Karpas-422 (cell line): ENCODE data around the gene KIF26A. TPM values are rescaled to one million over a fixed set of nuclear protein-coding genes. Genes with fewer than 3 reads are reported as not detected.

Experiments
- DNase-seq: peaks from one replicate; pipeline ENCODE4 v3.0.0-alpha.2; 2015
- H2AFZ ChIP-seq: fragments of 200-600 bp; sonication (generic); 2 replicates; pipeline ENCODE4 v1.6.1; 2014; ENCODE audit warnings: antibody characterized with exemption, low read length, mixed read lengths
- H3K27ac ChIP-seq: fragments of 200-600 bp; sonication (generic); 2 replicates; pipeline ENCODE4 v1.5.1; 2014; ENCODE audit warnings: mild to moderate bottlenecking, low read length, moderate library complexity
- H3K27me3 ChIP-seq: fragments of 200-600 bp; sonication (generic); 2 replicates; pipeline ENCODE4 v1.6.1; 2014; ENCODE audit warnings: low read length, mixed read lengths
- H3K36me3 ChIP-seq: fragments of 200-600 bp; sonication (generic); 2 replicates; pipeline ENCODE4 v1.6.1; 2014; ENCODE audit warnings: low read length, mixed read lengths; ENCODE audit not compliant: insufficient read depth
- H3K4me1 ChIP-seq: fragments of 200-600 bp; sonication (generic); 2 replicates; pipeline ENCODE4 v1.6.1; 2014; ENCODE audit warnings: mild to moderate bottlenecking, low read length, mixed read lengths
- H3K4me2 ChIP-seq: fragments of 200-600 bp; sonication (generic); 2 replicates; pipeline ENCODE4 v1.6.1; 2014; ENCODE audit warnings: low read length, low read depth, mild to moderate bottlenecking; ENCODE audit not compliant: poor library complexity, severe bottlenecking
- H3K4me3 ChIP-seq: fragments of 200-600 bp; sonication (generic); 2 replicates; pipeline ENCODE4 v1.5.1; 2014; ENCODE audit warnings: mild to moderate bottlenecking, antibody characterized with exemption, low read length, mixed read lengths
- H3K79me2 ChIP-seq: fragments of 200-600 bp; sonication (generic); 2 replicates; pipeline ENCODE4 v1.6.1; 2014; ENCODE audit warnings: mild to moderate bottlenecking, low read length, mixed read lengths
- H3K9ac ChIP-seq: fragments of 200-600 bp; sonication (generic); 2 replicates; pipeline ENCODE4 v1.6.0; 2014; ENCODE audit warnings: low read length
- H3K9me2 ChIP-seq: fragments of 200-600 bp; sonication (generic), shearing (Covaris generic); replicated peaks from 2 replicates; pipeline ENCODE4 v1.6.0; 2014; ENCODE audit warnings: mild to moderate bottlenecking, low read length, moderate library complexity; ENCODE audit not compliant: insufficient read depth
- H3K9me3 ChIP-seq: fragments of 300-700, 200-600 bp; sonication (generic); 2 replicates; pipeline ENCODE4 v1.6.1; 2014; ENCODE audit warnings: low read length, mixed read lengths
- H4K20me1 ChIP-seq: fragments of 200-600 bp; sonication (generic); 2 replicates; pipeline ENCODE4 v1.6.1; 2014; ENCODE audit warnings: mild to moderate bottlenecking, antibody characterized with exemption, low read length, low read depth; ENCODE audit not compliant: insufficient read depth
- total RNA-seq: library from RNA; depleted of rRNA; stranded (reverse); fragments of >200 nt; shearing (Covaris generic); gene quantifications from 2 replicates; pipeline ENCODE4 v1.2.3, GENCODE V29; 2014; ENCODE audit warnings: low replicate concordance

The KIF26A gene
- total RNA-seq, 1 experiment from 2014 or later = not detected

DNA sequence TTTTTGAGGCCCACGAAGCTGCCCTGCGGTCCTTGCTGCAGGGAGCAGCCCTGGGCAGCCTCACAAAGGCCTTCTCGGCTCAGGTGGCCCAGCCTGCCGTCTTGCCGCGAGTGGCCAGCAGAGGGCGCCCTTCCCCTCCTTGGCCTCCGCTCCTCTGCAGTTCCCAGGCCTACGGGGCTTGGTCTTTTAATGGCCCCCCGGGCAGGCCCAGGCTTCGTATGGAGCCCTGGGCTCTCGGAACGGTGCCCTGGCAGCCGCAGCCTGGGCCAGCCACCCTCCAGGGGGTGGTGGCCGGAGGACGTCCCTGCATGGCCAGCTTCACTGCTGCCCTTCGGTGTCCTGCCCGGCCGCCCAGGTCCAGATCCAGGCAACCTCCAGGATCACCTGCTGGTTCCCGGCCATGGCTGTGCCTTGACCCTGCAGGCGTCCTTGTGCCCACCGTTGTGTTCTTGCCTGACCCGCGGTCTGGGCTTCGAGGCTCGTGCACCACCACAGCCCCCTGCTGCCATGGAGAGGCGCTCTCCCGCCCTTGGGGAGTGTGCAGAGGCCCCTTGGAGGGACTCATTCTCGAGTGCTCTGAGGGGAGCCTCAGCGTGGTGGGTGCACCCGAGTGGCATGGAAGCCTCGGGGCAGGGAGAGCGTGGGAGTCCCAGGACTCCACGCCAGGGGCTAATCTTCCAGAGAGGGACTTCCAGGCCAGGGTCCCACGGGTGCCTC is 43.5 kb upstream of the KIF26A start:
- H2AFZ ChIP-seq = no peak overlapping the region
- no peaks in the 10 kb centered on the region for H3K79me2 ChIP-seq
- peaks cover 7% of the 10 kb centered on the region; the same call in 1 of the 2 replicates for H4K20me1 ChIP-seq
- H3K4me1 ChIP-seq = peaks cover 4% of the 10 kb centered on the region
- no peak overlapping the region for H3K4me3 ChIP-seq
- H3K36me3 ChIP-seq = no peaks in the 10 kb centered on the region
- H3K9me3 ChIP-seq = no peaks in the 10 kb centered on the region
- no peak overlapping the region for H3K4me2 ChIP-seq
- no peaks in the 10 kb centered on the region for H3K27me3 ChIP-seq
- H3K27ac ChIP-seq = no peak overlapping the region
- H3K9ac ChIP-seq = no peak overlapping the region
- DNase-seq = peak; percentile 85
- no peaks in the 10 kb centered on the region for H3K9me2 ChIP-seq

DNA sequence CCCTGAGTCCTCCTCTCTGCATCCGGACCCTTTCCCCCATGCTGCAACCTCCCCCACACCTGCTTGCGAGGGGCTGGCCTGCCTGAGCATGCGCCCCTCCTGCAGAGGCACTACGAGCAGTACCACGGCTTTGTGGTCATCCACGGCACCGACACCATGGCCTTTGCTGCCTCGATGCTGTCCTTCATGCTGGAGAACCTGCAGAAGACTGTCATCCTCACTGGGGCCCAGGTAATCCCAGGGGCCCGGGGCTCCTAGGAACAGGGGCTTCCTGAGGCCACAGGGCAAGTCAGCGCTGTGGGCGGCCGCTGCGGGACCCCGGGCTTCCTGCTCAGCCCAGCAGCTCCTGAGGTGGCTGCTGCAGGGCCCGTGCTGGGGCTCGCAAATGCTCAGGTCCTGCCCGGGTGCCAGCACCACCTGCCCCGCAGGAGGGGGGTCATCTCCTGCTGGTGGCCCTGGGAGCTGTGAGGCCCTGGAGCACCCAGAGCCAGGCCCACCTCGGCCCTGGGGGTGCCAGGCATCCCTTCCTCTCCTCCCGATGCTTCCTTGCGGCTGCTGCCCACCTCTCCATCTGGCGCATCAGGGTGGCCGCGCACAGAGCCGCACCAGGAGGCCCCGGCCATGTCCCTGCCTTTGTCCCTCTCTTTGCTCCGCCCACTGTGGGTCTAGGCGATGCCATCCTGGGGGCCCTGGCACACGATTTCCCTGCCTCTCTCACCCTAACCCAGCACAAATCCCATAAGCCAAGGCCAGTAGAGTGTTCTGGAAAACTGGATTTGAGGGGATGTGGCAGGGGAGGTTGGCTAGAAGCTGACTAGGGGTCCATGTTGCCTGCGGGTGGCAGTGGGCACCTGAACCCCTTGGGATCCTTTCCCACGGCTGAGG is 42.7 kb upstream of the KIF26A start:
- H2AFZ ChIP-seq = no peak overlapping the region
- no peaks in the 10 kb centered on the region for H3K27me3 ChIP-seq
- H3K9ac ChIP-seq = no peak overlapping the region
- peaks cover 8% of the 10 kb centered on the region; the same call in 1 of the 2 replicates for H4K20me1 ChIP-seq
- H3K9me3 ChIP-seq = no peaks in the 10 kb centered on the region
- no peaks in the 10 kb centered on the region for H3K79me2 ChIP-seq
- H3K27ac ChIP-seq = no peak overlapping the region
- no peaks in the 10 kb centered on the region for H3K36me3 ChIP-seq
- no peak for DNase-seq
- no peak overlapping the region for H3K4me3 ChIP-seq
- no peaks in the 10 kb centered on the region for H3K9me2 ChIP-seq
- peaks cover 4% of the 10 kb centered on the region for H3K4me1 ChIP-seq
- H3K4me2 ChIP-seq = no peak overlapping the region

DNA sequence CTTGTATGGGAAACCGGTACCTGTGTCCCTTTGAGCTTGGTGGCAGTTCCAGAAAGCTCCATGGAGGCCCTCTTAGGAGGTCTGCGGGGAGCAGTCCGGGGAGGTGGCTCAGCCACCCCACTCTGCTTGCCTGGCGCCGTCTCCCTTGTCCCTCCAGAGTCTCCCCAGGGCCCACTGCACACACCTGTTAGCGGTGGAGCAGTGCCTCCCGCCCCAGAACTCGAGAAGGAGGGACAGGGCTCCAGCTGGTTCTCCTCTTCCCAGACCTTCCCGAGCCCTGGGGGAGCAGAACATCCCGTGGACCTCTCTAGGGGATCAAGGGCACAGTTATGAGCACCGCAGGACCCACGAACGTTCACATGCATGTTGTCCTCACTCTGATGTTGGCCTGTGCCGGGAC is 42.1 kb upstream of the KIF26A start:
- Histone ChIP-seq H3K36me3 (no peaks in the 10 kb centered on the region), H2AFZ (no peak overlapping the region), H3K9me3 (no peaks in the 10 kb centered on the region), H3K27ac (no peak overlapping the region), H3K4me1 (peaks cover 4% of the 10 kb centered on the region), H3K79me2 (no peaks in the 10 kb centered on the region), H3K27me3 (no peaks in the 10 kb centered on the region), H3K9ac (no peak overlapping the region), H3K9me2 (no peaks in the 10 kb centered on the region), H3K4me2 (no peak overlapping the region), H4K20me1 (peaks cover 8% of the 10 kb centered on the region; the same call in 1 of the 2 replicates), H3K4me3 (no peak overlapping the region)
- no peak for DNase-seq

DNA sequence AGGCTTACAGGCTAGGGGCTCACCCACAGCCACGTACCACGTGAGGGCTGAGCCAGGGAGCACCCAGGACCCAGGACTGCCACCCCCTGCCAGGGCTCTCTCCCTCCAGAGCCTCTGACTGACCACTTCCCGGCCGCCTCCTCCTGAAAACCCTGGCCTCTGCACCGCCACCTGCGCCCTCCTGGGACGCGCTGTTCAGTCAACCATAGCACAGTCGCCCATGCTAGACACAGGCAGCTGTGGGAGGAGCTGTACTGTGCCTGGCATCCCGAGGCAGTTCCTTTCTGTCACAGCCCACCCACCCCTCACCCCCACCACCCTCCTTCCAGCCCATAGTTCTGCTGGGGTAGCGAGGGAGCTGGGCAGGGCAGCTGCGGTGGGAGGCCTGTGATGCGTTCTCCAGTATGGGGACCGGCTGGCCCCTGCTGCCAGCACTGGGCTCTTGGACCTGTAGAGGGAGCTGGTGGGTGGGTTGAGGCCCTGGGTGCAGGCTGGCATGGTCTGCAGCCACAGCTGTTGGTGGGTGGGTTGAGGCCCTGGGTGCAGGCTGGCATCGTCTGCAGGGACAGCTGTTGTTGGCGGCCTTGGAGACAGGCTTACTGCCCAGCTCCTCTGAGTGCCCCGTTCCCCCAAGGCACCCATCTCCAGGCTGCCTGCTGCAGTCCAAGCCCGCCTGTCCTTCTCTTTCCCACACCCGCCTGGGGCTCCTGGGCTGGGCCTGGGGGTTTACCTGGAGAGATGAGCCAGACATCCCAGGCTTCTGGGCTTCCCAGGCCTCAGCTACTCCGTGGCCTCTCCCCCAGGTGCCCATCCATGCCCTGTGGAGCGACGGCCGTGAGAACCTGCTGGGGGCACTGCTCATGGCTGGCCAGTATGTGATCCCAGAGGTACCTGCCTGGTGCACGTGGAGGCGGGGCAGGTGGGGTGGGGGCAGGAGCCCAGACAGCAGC is 41.4 kb upstream of the KIF26A start:
- H3K4me2 ChIP-seq = no peak overlapping the region
- H3K9me2 ChIP-seq = no peaks in the 10 kb centered on the region
- DNase-seq = peak; percentile 73
- H3K79me2 ChIP-seq = no peaks in the 10 kb centered on the region
- H2AFZ ChIP-seq = no peak overlapping the region
- no peaks in the 10 kb centered on the region for H3K27me3 ChIP-seq
- H4K20me1 ChIP-seq = peaks cover 8% of the 10 kb centered on the region; the same call in 1 of the 2 replicates
- no peaks in the 10 kb centered on the region for H3K9me3 ChIP-seq
- H3K9ac ChIP-seq = no peak overlapping the region
- peaks cover 4% of the 10 kb centered on the region for H3K4me1 ChIP-seq
- no peak overlapping the region for H3K4me3 ChIP-seq
- H3K36me3 ChIP-seq = no peaks in the 10 kb centered on the region
- no peak overlapping the region for H3K27ac ChIP-seq

DNA sequence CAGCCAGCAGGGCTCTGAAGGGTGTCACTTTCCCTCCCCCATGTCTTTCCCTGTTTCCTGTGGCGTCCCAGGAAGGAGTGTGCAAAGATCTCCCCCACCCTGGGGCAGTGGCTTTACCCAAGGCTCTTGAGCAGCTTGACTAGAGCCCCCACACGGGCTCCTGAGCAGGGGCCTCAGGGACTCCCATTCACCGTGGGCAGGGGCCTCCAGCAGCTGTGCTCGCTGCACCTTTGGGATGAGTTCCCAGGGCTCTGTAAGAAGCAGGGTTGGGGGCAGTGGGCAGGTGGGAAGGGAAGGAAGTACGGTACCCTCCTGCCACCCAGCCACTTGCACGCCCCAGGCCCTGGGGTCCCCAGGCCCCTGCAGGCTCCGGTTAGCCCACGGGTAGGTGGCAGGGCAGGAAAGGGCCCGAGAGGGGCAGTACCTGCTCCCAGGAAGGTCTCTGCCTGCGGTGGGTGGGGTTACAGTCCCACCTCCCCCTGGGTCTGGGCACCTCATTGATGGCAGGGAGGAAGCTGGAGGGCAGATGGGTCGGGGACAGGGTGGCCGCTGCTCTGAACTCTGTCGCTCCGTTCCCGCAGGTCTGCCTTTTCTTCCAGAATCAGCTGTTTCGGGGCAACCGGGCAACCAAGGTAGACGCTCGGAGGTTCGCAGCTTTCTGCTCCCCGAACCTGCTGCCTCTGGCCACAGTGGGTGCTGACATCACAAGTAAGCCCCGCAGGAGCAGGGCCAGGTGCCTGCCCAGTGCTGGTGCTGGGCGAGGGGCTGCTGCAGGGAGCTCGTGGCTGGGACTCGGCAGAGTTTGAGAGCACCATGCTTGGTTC is 39.9 kb upstream of the KIF26A start:
- H3K4me2 ChIP-seq = no peak overlapping the region

DNA sequence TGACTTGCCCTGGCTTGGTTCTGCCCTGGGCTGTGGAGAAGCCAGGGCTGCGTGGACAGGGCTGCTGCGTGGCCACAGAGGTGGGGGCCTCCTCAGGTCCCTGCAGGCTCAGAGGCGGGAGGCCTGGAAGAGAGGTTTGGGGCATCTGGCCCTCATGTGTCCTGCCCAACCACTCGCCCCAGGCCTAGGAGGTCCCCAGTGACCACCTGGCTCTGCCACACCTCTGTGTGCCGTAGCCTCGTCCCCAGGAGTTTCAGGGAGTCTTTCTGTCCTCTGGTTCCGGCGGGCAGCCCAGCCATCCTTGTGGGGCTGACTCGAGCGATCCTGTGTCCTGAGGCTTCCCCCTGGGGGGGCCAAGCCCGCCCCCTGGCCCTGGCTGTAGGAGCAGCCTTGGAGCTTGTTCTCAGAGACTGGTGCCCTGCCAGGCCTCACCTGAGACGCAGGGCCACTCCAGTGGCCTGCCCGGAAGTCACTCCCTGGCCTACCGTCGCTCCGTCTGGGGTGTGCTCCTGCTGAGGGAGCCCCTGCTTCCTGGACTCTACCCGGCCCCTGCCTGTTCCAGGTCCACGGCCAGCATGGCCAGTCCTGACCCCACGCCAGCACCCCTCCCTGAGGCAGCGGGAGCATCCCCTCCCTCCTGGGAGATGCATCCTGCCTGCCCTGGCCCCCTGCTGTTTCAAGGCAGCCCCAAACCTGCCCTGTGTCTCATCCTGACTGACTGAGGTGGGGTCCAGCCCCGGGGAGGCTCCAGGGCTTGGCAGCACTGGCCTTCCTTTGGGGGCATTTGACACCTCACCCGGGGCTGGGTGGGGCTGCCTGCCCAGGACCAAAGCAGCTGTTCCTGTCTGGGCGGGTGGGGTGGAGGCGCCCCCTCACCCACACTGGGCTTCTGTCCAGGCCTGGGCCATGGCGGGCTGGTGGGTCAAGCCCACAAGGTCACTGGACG is 39.0 kb upstream of the KIF26A start:
- peaks cover 8% of the 10 kb centered on the region; the same call in 1 of the 2 replicates for H4K20me1 ChIP-seq
- H3K4me1 ChIP-seq = peaks cover 4% of the 10 kb centered on the region
- H3K9me3 ChIP-seq = no peaks in the 10 kb centered on the region
- H3K9me2 ChIP-seq = no peaks in the 10 kb centered on the region
- no peak overlapping the region for H3K9ac ChIP-seq
- no peak overlapping the region for H3K4me2 ChIP-seq
- DNase-seq = no peak
- H3K4me3 ChIP-seq = no peak overlapping the region
- no peaks in the 10 kb centered on the region for H3K79me2 ChIP-seq
- H2AFZ ChIP-seq = no peak overlapping the region
- no peaks in the 10 kb centered on the region for H3K36me3 ChIP-seq
- no peaks in the 10 kb centered on the region for H3K27me3 ChIP-seq
- no peak overlapping the region for H3K27ac ChIP-seq

More for the DNA sequence above, 39.9 kb upstream of the KIF26A start:
- Histone ChIP-seq H4K20me1 (peaks cover 8% of the 10 kb centered on the region; the same call in 1 of the 2 replicates), H3K9me3 (no peaks in the 10 kb centered on the region), H3K27ac (no peak overlapping the region), H3K4me3 (no peak overlapping the region), H3K36me3 (no peaks in the 10 kb centered on the region), H3K4me1 (peaks cover 4% of the 10 kb centered on the region), H3K9ac (no peak overlapping the region), H3K9me2 (no peaks in the 10 kb centered on the region), H3K79me2 (no peaks in the 10 kb centered on the region), H2AFZ (no peak overlapping the region), H3K27me3 (no peaks in the 10 kb centered on the region)
- no peak for DNase-seq
